ENCODE measurements around the gene GDI1. TPM values are rescaled to one million over a fixed set of nuclear protein-coding genes. Genes with fewer than 3 reads are reported as not detected.

The GDI1 gene
- total and polyA plus RNA-seq, 9 of the 15 experiments (the other 6 are each of a cell fraction or from before 2014, with no cell fraction given): 0.97 to 82.6 (median 37.5) TPM

DNA sequence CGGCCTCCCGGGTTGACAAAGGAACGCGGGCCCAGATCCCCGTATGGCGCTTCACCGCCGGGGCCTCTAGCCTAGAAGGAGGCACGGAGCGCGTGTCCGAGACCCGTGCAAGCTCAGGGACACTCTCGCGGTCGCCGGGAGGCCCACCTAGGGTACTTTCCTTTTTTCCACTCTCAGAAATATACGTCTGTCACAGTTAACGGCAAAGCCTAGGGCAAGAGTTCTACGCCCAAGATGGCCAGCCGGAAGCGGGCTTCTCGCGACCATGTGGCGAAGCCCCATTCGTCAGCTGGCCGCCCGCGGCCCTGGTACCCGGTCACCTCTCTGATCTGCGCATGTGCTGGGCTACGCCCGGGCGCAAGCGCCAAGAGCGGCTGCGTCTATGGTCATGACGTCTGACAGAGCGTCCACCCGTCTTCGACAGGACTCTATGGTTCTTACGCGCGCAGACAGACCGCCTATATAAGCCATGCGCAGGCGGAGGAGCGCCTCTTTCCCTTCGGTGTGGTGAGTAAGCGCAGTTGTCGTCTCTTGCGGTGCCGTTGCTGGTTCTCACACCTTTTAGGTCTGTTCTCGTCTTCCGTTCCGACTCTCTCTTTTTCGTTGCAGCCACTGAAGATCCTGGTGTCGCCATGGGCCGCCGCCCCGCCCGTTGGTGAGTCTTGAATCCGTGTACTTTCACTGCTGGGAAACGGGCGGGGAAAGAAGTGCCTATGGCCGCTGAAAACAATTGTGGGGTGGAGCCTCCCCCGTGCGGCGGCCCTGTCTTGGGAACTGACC, 38.9 kb upstream of the GDI1 start, which contains the start of gene RPL10 (continued):
- TF ChIP-seq, protein P1, sequence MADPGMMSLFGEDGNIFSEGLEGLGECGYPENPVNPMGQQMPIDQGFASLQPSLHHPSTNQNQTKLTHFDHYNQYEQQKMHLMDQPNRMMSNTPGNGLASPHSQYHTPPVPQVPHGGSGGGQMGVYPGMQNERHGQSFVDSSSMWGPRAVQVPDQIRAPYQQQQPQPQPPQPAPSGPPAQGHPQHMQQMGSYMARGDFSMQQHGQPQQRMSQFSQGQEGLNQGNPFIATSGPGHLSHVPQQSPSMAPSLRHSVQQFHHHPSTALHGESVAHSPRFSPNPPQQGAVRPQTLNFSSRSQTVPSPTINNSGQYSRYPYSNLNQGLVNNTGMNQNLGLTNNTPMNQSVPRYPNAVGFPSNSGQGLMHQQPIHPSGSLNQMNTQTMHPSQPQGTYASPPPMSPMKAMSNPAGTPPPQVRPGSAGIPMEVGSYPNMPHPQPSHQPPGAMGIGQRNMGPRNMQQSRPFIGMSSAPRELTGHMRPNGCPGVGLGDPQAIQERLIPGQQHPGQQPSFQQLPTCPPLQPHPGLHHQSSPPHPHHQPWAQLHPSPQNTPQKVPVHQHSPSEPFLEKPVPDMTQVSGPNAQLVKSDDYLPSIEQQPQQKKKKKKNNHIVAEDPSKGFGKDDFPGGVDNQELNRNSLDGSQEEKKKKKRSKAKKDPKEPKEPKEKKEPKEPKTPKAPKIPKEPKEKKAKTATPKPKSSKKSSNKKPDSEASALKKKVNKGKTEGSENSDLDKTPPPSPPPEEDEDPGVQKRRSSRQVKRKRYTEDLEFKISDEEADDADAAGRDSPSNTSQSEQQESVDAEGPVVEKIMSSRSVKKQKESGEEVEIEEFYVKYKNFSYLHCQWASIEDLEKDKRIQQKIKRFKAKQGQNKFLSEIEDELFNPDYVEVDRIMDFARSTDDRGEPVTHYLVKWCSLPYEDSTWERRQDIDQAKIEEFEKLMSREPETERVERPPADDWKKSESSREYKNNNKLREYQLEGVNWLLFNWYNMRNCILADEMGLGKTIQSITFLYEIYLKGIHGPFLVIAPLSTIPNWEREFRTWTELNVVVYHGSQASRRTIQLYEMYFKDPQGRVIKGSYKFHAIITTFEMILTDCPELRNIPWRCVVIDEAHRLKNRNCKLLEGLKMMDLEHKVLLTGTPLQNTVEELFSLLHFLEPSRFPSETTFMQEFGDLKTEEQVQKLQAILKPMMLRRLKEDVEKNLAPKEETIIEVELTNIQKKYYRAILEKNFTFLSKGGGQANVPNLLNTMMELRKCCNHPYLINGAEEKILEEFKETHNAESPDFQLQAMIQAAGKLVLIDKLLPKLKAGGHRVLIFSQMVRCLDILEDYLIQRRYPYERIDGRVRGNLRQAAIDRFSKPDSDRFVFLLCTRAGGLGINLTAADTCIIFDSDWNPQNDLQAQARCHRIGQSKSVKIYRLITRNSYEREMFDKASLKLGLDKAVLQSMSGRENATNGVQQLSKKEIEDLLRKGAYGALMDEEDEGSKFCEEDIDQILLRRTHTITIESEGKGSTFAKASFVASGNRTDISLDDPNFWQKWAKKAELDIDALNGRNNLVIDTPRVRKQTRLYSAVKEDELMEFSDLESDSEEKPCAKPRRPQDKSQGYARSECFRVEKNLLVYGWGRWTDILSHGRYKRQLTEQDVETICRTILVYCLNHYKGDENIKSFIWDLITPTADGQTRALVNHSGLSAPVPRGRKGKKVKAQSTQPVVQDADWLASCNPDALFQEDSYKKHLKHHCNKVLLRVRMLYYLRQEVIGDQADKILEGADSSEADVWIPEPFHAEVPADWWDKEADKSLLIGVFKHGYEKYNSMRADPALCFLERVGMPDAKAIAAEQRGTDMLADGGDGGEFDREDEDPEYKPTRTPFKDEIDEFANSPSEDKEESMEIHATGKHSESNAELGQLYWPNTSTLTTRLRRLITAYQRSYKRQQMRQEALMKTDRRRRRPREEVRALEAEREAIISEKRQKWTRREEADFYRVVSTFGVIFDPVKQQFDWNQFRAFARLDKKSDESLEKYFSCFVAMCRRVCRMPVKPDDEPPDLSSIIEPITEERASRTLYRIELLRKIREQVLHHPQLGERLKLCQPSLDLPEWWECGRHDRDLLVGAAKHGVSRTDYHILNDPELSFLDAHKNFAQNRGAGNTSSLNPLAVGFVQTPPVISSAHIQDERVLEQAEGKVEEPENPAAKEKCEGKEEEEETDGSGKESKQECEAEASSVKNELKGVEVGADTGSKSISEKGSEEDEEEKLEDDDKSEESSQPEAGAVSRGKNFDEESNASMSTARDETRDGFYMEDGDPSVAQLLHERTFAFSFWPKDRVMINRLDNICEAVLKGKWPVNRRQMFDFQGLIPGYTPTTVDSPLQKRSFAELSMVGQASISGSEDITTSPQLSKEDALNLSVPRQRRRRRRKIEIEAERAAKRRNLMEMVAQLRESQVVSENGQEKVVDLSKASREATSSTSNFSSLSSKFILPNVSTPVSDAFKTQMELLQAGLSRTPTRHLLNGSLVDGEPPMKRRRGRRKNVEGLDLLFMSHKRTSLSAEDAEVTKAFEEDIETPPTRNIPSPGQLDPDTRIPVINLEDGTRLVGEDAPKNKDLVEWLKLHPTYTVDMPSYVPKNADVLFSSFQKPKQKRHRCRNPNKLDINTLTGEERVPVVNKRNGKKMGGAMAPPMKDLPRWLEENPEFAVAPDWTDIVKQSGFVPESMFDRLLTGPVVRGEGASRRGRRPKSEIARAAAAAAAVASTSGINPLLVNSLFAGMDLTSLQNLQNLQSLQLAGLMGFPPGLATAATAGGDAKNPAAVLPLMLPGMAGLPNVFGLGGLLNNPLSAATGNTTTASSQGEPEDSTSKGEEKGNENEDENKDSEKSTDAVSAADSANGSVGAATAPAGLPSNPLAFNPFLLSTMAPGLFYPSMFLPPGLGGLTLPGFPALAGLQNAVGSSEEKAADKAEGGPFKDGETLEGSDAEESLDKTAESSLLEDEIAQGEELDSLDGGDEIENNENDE (IDR thresholded peaks at IDR 0.05; ENCODE audit: low read depth, low read length): peak; percentile 23
- TF ChIP-seq U2AF2 (optimal IDR thresholded peaks at IDR 0.05; ENCODE audit: low read depth, low read length): no peak
- no peak for TF ChIP-seq ZNF133 (CRISPR knock-in tag; IDR thresholded peaks at IDR 0.05)
- TF ChIP-seq TFAM (CRISPR knock-in tag; conservative IDR thresholded peaks at IDR 0.05): no peak
- TF ChIP-seq RAD51 (IDR thresholded peaks at IDR 0.05; ENCODE audit: borderline replicate concordance, low read depth): no peak
- TF ChIP-seq SMAD3 (CRISPR knock-in tag; conservative IDR thresholded peaks at IDR 0.05): no peak
- TF ChIP-seq BRD9 (IDR thresholded peaks at IDR 0.05; ENCODE audit: low read depth, partially characterized antibody): no peak
- peak; percentile 98 for TF ChIP-seq SP2 (IDR thresholded peaks at IDR 0.05; ENCODE audit: extremely low read depth, low read depth, low read length, poor library complexity, severe bottlenecking)
- TF ChIP-seq HMG20B (CRISPR knock-in tag; IDR thresholded peaks at IDR 0.05): no peak
- no peak for TF ChIP-seq SETDB1 (IDR thresholded peaks at IDR 0.05; ENCODE audit: low read length)
- no peak for TF ChIP-seq ZNF3 (CRISPR knock-in tag; IDR thresholded peaks at IDR 0.05)
- TF ChIP-seq, protein P2, sequence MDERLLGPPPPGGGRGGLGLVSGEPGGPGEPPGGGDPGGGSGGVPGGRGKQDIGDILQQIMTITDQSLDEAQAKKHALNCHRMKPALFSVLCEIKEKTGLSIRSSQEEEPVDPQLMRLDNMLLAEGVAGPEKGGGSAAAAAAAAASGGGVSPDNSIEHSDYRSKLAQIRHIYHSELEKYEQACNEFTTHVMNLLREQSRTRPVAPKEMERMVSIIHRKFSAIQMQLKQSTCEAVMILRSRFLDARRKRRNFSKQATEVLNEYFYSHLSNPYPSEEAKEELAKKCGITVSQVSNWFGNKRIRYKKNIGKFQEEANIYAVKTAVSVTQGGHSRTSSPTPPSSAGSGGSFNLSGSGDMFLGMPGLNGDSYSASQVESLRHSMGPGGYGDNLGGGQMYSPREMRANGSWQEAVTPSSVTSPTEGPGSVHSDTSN (CRISPR knock-in tag; IDR thresholded peaks at IDR 0.05; ENCODE audit: low read depth): no peak
- TF ChIP-seq, protein P2 (tag; conservative IDR thresholded peaks at IDR 0.05; ENCODE audit: low read depth): no peak
- peak; percentile 81; the same call in 1 of the 2 replicates for TF ChIP-seq FOXP1 (CRISPR knock-in tag; IDR thresholded peaks at IDR 0.05)
